ENCODE data around the gene PI4KB.
"Not testable (repeated sequence)": the region's sequence is repeated elsewhere in the genome, so short reads cannot be mapped to it uniquely, and the experiment has no call there.

Gene PI4KB

GRCh38 chr1:151281225-151281968, 45.8 kb downstream of the PI4KB start:
- DNase-seq: peak; percentile 99

- DNase-seq: no peak
These were observed 50.0 kb downstream of the PI4KB start for GRCh38 chr1:151277249-151277648.

- DNase-seq: not testable (repeated sequence)
These were observed 51.9 kb downstream of the PI4KB start for GRCh38 chr1:151275341-151275740.

- DNase-seq: no peak
These were observed 53.2 kb downstream of the PI4KB start for GRCh38 chr1:151273924-151274466.

- DNase-seq: no peak
These were observed 59.5 kb downstream of the PI4KB start for GRCh38 chr1:151267760-151268159.

- DNase-seq: no peak
These were observed 60.4 kb downstream of the PI4KB start for GRCh38 chr1:151266821-151267220.

GRCh38 chr1:151266315-151266714, 60.9 kb downstream of the PI4KB start:
- DNase-seq: no peak

GRCh38 chr1:151265446-151266236, 61.6 kb downstream of the PI4KB start:
- no peak for DNase-seq

GRCh38 chr1:151259351-151259750, 67.9 kb downstream of the PI4KB start:
- no peak for DNase-seq

GRCh38 chr1:151255381-151255780, 71.8 kb downstream of the PI4KB start:
- no peak for DNase-seq

- peak; percentile 97 for DNase-seq
These were observed 72.7 kb downstream of the PI4KB start, which contains the start of gene PSMD4 for GRCh38 chr1:151254217-151255213. TSS of gene PSMD4 (plus strand) at chr1:151254734. CDS start at chr1:151254783, 49 bp downstream.

GRCh38 chr1:151251656-151252470, 75.4 kb downstream of the PI4KB start:
- DNase-seq: peak; percentile 74

GRCh38 chr1:151246786-151247185, 80.4 kb downstream of the PI4KB start:
- no peak for DNase-seq

- no peak for DNase-seq
These were observed 83.5 kb downstream of the PI4KB start for GRCh38 chr1:151243683-151244216.

- no peak for DNase-seq
These were observed 84.8 kb downstream of the PI4KB start for GRCh38 chr1:151242442-151242841.

All from fibroblast of skin of abdomen (primary cell).